ENCODE results near the gene P2RX2.

GRCh38 chr12:132588821-132589669 lies 29.5 kb upstream of the P2RX2 start:
- no peak for TF ChIP-seq CTCF (conservative IDR thresholded peaks at IDR 0.05; ENCODE audit: low read length)
- TF ChIP-seq EZH2phosphoT487 (IDR thresholded peaks at IDR 0.05; ENCODE audit: borderline replicate concordance, low read depth, low read length): no peak

Data from OCI-LY7 (cell line).